NB4 (cell line): ENCODE measurements around the gene KRT80.

Experiments
- CTCF ChIP-seq: IDR thresholded peaks from one replicate; pipeline ENCODE4 v1.5.1; 2012; ENCODE audit warnings: low read depth, low read length
- POLR2A ChIP-seq: IDR thresholded peaks from 2 replicates; pipeline ENCODE4 v1.6.1; 2011; ENCODE audit warnings: mild to moderate bottlenecking; ENCODE audit not compliant: insufficient read length; ENCODE audit errors: extremely low read depth

- no peak for TF ChIP-seq POLR2A
- TF ChIP-seq CTCF = no peak
Measured at GRCh38 chr12:52238916-52239646, 47.3 kb upstream of the KRT80 start.
